VCaP (cell line): ENCODE data around the gene PRR18.

Experiments
- H3K27ac ChIP-seq: fragments of 450-650 bp; 2 replicates; pipeline ENCODE4 v1.5.1; 2017
- TF ChIP-seq, protein P1 (sequence below): fragments of 450-650 bp; conservative IDR thresholded peaks from 2 replicates; pipeline ENCODE4 v1.5.1; 2017; ENCODE audit warnings: mild to moderate bottlenecking, moderate library complexity

The PRR18 gene, protein sequence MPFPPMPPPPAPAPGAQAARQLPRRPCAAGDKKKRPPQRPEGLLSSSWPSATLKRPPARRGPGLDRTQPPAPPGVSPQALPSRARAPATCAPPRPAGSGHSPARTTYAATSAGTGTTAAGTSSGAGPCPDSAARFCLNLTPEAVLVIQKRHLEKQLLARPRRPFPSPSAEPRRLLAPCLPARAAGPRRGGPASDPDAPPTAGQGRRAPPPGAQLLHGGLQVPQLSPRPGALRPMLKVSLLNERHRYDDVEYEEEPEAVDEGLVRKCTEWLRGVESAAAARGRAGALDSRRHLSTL

DNA sequence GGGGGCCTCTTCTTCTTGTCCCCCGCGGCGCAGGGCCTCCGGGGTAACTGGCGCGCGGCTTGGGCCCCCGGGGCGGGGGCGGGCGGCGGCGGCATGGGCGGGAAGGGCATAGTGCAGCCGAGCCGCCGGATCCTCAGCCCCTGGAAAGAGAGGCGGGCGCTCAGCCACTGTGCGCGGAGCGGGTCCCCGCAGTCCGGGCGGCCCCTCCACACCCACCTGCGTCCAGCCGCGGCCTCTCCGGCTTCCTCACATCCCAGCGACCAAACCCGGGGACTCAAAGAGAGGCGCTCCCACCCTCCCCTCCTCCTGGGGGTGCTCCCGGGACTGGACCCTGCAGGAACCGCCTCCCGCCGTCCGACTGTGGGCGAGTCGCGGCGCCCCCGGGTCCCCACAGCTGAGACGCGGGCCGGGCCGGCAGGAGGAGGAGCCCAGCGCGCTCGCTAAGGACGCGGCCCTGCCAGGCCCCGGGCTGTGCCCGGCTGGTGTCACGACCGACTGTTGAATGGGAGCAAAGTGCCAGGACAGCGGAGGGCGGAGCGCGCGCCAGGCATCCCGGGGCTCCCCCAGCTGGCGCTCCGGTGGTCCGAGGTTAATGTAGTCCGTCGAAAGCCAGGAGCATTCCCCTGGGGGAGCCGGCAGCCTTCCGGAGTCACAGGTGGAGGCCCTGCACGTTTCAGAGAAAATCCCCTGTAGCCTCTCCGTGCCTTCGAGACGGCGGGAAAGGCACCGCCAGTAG lies at the start of gene PRR18:
Gene PRR18, minus strand, starts transcription at position 360 of the 736 bp plus-strand sequence. Its CDS starts 250 bp downstream, at position 110.
- H3K27ac ChIP-seq: peak within 1 kb of the TSS; percentile 72
- TF ChIP-seq, protein P1, sequence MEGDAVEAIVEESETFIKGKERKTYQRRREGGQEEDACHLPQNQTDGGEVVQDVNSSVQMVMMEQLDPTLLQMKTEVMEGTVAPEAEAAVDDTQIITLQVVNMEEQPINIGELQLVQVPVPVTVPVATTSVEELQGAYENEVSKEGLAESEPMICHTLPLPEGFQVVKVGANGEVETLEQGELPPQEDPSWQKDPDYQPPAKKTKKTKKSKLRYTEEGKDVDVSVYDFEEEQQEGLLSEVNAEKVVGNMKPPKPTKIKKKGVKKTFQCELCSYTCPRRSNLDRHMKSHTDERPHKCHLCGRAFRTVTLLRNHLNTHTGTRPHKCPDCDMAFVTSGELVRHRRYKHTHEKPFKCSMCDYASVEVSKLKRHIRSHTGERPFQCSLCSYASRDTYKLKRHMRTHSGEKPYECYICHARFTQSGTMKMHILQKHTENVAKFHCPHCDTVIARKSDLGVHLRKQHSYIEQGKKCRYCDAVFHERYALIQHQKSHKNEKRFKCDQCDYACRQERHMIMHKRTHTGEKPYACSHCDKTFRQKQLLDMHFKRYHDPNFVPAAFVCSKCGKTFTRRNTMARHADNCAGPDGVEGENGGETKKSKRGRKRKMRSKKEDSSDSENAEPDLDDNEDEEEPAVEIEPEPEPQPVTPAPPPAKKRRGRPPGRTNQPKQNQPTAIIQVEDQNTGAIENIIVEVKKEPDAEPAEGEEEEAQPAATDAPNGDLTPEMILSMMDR: no peak

DNA sequence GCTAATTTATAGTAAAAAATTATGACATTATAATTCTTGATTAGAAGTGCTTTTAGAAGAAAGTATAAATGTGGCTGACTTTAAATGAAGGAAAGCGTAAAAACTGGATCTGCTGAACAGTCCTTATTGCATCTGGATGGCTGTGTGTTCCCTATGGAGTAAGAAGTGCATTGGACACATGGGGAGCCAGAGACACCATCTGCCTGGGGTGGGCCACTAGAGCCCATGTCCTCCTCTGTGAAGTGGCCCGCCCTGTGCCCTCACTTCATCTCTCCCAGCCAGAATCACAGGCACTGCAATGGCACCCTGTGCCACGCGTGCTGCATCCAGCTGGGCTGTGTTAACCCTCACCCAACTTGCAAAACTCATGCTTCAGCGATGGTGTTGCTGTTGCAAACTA lies 47.4 kb upstream of the PRR18 start:
- TF ChIP-seq, protein P1: no peak
- no peak overlapping the region for H3K27ac ChIP-seq

DNA sequence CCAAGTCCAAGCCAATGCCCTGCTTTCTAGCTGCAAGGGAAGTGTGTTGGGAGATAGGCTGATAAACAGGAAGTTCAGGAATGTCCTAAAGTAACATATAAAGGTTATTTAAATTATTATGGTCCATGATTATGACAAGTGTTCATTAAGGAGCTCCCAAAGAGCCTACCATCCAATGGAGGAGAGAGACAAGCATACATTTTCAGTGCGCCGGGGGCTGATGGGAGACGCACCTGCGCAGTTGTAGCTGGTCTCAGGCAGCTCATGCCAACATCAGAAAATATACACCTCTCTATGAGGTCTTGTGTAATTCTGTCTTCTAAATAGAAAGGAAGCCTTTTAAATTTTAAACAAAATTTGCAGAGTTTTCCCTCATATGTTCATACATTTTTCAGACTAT lies 46.8 kb upstream of the PRR18 start:
- TF ChIP-seq, protein P1: no peak
- no peak overlapping the region for H3K27ac ChIP-seq

DNA sequence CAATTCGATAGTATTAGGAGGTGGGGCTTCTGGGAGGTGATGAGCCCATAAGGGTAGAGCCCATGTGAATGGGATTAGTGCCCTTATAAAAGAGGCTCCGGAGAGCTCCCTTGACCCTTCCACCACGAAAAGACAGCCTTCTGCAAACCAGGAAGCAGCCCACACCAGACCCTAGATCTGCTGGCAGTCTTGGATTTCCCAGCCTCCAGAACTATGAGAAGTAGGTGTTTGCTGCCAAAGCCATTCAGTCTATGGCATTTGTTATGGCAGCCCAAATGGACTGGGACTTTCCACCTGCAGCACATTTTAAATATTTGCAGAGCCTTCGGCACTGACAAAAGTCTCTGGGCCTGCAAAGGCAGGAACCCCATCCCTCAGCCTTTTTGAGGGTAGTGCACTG lies 46.0 kb upstream of the PRR18 start:
- TF ChIP-seq, protein P1: no peak
- no peak overlapping the region for H3K27ac ChIP-seq

DNA sequence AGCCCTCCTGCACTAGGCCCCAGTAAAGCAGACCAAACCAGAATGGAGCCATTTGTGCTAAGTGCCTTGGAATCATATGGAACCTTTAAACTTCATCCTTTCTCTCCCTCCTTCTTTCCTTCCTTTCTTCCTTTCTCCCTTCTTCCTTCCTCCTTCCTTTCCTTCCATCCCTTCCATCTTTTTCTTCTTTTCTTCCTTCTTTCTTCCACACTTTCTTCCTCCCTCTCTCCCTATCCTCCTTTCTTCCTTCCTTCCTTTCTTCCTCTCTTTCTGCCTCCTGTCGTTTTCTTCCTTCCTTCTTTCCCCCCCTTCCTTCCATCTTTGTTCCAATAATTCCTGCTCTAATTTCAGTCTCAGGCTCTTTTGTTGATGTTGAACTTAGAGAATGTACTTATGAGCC lies 45.3 kb upstream of the PRR18 start:
- no peak overlapping the region for H3K27ac ChIP-seq
- TF ChIP-seq, protein P1: no peak

DNA sequence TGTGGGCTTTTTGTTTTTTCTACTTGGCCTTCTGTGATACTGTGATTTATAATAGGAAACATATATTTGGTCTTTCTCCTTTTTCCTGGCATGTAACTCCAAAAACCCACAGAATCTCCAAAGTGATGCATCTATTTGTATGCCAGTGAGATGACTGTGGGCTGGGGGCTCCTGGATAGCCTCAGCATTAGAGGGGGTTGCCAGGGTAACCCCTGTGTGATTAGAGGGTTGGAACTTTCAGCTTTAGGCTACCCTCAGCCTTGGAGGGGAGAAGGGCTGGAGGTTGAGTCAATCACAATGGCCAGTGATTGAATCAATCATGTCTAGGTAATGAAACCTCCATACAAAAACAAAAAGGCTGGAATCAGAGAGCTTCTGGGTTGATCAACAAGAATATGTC lies 44.7 kb upstream of the PRR18 start:
- H3K27ac ChIP-seq: peak overlapping the region; percentile 61; the same call in 1 of the 2 replicates
- TF ChIP-seq, protein P1: no peak

DNA sequence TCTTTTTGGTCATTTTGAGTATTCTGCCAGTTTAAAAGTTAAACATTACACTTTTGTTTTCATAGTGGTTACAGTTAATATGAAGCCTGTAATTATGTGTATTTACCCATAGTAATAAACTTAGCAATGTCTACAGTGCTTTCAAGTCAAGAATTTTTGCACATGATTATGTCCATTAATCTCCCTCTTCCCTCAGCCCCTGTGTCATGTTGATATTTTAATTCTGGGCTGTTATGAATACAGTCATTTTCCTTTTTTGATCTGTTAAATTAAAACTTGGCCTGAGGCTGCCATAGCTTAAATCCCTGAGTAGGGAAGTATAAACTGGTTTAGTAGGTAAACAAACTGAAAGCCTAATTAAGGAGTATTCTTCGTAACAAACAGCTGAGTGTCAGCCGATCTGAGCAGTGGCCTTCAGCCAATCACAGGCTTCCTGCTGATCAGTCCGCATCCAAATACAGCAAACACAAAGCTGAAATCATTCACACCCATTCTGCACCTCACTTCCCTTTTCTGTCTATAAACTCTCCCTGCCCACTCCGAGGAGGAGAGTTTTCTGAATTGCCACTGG lies 43.6 kb upstream of the PRR18 start:
- H3K27ac ChIP-seq: peak overlapping the region; percentile 61

More for the DNA sequence above, 43.6 kb upstream of the PRR18 start:
- TF ChIP-seq, protein P1: no peak
